Fibroblast of skin of back (primary cell): ENCODE measurements around the gene SFT2D3. TPM values are rescaled to one million over a fixed set of nuclear protein-coding genes. Genes with fewer than 3 reads are reported as not detected.
A peak's percentile ranks its signal among the peaks of the same experiment; 100 is the strongest.

Experiments
- DNase-seq: peaks from one replicate; pipeline ENCODE4 v3.0.0-alpha.2; 2013
- polyA plus RNA-seq, 2 experiments: library from polyadenylated mRNA; unstranded; fragments of 120-200 nt; gene quantifications; one replicate each; pipeline ENCODE4 v1.2.1, GENCODE V29; 2013; ENCODE audit not compliant: insufficient read length in 2 of 2

Gene SFT2D3, protein sequence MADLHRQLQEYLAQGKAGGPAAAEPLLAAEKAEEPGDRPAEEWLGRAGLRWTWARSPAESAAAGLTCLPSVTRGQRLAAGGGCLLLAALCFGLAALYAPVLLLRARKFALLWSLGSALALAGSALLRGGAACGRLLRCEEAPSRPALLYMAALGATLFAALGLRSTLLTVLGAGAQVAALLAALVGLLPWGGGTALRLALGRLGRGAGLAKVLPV
- polyA plus RNA-seq (2013, experiment 1 of 2; ENCODE audit: insufficient read length), result not detected
- polyA plus RNA-seq (2013, experiment 2 of 2; ENCODE audit: insufficient read length), result not detected

DNA sequence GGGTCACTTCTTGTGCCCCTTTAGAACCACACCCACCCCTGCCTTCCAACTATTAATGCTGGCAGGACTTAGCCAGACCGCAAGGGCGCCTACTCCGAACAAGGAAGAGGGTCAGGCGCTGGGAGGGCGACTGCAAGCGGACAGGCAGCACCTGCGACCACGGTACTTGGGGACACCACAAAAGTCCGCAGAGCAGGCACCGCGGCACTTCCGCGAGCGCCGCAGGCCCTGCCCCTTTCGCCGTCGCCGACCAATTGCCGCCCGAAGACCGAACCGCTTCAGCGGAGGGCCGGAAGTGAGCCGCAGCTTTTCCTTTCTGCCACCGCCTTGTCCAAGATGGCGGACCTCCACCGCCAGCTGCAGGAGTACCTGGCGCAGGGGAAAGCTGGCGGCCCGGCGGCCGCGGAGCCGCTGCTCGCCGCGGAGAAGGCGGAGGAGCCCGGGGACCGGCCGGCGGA, at the start of gene SFT2D3:
SFT2D3 (plus strand) TSS at position 305 of the 458 bp plus-strand sequence; CDS start at position 337, 32 bp downstream.
- peak; percentile 91 for DNase-seq

DNA sequence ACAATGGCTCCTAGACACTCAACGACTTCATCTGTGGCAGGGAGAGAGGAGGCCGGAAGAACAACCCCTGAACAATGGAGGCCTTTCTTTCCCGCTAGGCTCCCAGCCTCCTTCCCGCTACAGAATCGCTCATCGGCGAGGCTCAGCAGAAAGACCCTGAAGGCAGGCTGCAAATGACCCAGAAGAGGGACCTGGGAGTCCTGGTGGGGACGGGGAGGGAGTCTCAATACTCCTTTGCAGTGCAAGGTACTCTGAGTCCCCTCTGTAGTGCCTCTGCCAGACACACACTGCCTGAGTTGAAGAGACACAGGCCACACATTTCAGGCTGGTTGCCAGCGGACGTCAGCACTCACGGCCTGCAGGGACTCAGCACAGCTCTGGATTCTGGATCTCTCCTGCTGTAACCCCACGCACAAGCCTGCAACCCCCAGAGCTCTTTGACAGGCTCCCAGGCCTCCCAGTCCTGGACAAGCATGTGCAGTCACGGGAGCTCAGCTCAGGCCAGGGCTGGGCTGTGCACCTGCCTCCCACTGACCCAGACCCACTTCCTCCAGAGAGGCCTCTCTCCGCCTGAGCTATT, 49.2 kb upstream of the SFT2D3 start:
- DNase-seq, result no peak

DNA sequence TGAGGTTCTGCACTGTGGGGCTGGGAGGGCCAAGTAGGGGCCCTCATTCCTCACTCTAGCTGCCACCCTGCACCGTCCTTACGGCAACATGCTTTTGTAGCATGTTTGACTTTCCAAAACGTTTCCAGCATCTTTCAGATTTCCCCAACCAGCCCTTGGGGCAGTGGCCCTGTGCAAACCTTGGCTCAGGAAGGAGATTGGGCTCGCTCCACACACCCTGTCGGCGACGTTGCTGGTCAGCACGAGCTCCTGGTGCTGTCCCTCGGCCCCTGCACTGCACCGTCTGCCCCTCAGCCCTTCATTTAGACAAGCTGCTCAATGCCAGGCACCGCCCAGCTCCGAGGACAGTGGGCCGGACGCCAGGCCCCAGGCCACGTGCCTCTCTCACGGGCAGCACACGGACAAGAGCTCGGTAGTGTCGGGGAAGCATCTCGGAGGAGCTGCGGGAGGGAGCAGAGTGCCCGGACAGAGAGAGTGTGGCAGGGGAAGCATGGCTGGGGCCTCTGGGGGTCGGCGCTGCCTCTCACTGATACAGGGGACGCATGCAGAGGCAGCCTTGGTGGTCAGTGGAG, 48.4 kb upstream of the SFT2D3 start:
- no peak for DNase-seq

DNA sequence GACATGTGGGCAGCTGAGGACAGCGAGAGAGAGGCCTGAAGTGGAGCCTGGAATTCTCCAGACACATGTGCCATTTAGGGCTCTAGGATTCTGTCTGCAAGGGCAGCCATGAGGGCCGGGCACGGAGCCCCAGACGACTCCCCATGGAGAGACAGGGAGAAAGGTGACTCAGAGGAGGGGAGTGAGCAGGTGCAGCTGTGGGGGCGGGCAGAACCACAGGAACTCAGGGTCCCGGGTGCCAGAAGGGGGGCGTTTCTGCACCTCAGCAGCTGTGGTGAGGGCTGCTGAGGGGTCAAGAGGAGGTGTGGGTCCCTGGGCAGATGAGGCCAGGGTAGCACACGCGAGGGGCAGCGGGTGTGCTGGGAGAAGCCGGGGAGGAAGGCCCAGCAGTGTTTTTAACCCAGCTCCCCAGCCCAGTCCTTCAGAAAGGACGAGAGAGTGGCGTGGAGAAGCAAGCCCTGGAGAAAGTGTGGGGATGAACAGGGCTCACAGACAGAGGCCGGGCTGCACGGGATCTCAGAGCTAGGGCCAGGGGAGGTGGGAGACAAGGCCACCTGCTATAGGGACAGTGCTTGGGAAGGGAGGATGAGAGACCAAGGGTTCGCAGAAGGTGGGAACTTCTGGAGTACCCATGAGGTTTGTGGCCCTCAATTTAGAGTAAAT, 47.7 kb upstream of the SFT2D3 start:
- no peak for DNase-seq

DNA sequence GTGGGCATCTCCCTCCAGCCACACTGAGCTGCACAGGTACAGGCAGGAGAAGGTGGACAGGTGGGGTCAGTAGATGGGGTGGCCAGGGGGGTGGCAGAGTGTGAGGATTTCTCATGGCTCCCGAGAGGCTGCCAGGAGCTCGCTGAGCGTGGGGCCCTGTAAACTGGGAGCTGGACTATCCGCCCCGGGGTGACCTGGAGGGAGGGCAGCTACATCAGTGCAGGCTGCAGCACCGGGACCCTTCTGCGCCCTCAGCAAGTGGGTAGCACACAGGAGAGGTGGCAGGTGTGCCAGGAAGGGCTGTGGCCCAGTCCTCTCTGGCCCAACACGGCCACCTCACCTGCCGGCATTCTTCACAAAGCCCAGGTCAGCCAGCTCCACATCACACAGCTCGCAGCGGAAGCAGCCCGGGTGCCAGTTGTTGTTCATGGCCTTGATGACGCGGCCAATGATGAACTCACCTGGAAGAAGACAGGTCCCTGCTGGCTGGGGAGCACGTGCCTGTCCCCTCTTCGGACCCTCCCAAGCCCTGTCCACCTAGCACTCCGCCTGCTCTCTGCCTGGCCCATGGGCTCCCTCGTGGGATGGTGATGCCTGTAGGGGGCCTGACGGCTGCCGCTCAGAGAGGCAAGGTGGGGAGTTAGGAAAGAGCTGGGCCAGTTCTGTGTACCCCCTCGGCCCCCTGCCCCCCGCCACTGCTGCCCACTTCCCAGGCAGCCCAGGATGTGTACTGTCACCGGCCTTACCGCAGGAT, 47.0 kb upstream of the SFT2D3 start:
- DNase-seq, result no peak

DNA sequence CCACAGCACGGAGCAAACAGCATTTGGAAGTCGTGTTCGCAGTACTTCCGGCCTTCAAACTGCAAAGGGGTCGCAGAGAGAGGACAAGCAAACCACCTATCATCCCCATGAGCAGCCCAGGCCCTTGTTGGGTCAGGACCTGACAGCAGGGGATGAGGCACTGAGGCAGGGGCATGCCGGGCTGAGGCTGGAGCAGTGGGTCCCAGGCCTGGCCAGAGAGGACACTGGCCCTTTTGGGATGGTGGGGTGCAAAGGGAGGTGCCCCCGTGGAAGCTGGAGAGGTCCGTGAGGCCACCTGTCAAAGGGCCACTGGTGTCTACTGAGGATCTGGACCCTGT, 46.5 kb upstream of the SFT2D3 start:
- no peak for DNase-seq

DNA sequence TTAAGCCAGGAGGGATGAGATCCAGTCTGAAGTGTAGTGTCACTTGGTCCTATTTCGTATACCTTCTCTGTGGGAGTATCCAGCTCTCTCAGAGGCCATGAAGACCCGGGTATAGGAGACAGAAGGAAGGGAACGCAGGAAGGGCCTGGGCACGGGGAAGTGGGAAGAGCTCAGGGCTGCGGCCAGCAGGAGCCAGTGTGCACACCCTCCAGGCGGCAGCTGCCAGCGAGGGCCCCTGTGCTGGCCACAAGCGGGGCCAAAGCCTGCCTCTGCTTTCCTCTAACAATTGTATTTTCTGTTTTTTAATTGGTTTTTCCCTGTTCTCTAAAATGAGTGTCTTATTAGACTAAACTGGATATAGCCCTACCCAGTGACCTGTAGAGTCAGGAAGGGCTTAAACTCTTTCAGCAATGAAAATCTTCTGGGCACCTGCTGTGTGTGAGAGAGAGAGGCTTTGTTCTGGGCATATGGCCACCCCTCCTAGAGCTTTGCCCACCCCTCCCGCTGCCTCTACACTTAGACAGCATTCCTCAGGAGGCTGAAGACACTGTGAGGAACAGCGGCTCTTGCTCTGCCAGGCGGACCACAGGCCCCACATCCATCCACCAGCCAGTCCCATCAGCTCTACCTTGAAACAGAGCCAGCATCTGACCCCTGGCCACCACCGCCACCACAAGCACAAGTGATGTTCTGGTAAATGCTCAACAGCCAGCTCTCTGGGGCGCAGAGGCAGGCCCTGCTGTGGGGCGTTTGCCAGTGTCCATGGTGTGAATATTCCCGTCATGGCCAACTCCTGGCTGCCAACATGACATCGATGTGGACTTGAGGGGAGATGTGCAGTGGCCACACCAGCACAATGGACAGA, 45.9 kb upstream of the SFT2D3 start:
- no peak for DNase-seq

DNA sequence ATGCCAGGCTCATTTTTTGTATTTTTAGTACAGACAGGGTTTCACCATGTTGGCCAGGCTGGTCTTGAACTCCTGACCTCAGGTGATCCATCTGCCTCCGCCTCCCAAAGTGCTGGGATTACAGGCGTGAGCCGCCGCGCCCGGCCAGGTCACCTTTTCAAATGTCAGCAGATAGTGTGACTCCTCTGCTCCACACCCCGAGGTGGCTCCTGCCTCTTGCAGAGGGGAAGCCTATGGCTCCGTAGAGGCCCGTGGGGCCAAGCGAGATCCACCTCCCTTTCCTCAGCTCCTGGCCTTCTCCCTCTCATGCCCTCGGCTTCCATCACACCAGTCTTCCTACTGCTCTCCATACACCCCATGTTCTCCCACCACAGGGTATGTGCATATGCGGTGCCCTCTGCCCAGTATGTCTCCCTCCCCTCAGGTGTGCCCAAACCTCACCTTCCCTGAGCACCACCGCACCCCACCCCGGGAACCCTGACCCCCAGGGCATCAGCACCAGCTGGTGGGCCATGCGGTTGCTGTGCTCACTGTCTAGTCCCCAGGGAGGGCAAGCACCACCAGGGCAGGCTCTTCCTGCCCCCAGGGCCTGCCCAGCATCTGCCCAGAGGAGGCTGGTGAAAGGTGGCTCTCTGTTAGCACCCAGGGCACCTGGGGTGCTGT, 44.6 kb upstream of the SFT2D3 start:
- no peak for DNase-seq

DNA sequence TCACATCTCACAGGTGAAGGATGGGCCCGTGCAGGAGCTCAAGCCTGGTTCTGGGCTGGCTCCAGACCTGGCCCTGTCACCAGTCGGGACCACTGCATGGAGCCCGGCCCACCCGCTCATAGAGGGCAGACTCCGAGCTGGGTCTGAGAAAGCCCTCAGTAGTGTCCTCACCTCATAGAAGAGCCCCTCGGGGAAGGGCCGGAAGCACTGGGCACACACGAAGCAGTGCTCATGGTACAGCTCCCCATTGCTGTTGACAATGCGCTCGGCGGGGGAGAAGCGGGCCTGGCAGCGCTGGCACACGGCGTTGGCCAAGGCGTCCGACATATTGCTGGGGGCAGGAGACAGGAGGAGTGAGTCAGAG, 44.1 kb upstream of the SFT2D3 start:
- no peak for DNase-seq

DNA sequence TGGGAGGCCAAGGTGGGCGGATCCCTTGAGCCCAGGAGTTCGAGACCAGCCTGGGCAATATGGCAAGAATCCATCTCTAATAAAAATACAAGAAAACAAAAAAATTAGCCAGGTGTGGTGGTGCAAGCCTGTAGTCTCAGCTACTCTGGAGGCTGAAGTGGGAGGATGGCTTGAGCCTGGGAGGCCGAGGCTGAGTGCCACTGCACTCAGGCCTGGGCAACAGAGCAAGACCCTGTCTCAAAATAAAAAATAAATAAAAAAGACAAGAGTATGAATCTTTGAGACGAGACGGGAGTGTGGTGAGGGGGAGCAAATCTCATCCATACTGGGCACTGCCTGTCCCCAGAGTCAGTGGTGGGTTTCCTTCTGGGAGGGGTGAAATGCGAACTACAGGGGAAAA, 43.2 kb upstream of the SFT2D3 start:
- DNase-seq, result no peak

DNA sequence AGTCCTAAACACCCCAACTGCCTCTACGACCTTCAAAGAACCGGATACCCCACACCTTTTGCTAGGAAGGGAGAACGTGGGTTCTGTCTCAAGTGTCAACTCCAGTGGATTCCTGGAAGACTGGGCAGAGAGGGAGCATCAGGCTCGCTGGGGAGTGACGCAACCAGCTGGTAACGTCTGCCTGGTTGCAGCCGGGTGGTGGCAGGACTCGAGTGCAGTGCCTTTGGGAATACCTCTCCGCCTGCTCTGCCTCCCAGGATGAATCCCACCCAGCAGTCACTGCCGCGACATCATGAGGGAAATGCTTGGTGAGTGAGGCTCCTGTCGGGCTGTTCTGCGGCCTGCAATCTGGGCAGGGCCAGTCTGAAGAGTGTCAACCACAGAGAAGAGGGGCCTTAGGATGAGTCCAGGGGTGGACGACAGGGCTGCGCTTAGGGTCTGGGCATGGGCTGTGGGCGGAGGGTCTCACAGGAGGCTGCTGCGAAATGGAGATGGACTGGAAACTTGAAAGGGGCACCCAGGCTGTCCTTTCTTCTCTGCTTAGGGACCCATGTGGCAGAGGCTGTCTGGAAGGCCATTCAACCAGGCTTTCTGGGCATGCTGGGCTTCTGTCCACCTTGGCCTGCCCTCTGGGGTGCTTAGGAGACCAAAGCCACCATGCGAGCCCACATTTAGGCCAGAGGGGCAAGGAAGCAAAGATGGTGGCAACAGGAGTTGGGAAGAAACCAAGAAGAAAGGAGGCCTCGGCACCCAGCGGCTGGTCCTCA, 42.5 kb upstream of the SFT2D3 start:
- DNase-seq, result no peak

DNA sequence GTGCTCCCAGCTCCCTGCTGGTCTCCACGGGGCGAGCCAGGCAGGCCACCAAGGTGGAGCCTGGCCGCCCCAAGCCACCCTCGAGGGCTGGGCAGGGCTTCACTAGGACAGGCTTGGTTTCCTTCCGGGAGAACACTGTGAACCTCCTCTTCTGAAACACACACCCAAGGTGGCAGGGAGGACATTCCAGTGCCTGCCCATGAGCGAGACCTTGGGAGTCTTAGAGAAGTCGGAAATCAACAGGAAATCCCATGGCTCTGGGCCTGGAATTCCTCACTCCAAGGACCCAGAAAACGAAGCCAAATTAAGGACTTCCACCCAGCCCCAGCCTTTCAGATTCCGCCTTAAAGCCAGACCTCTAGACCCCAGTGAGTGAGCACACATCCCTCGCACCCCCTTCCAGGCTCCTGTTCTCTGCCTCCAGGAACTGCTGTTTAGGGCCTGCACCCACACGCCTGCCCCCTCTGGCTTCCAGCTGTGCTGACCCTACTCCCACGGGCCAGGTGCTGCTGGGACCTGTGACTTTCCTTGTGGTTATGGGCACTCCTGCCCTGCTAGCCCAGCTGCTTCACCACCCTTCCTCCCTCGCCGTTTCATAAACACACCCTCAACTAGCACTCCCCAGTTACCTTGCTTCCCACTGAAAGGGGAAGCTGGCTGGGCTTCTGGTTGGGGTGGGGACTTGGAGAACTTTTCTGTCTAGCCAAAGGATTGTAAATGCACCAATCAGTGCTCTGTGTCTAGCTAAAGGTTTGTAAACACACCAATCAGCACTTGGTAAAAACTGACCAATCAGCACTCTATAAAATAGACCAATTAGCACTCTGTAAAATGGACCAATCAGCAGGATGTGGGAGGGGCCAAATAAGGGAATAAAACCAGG, 41.6 kb upstream of the SFT2D3 start:
- no peak for DNase-seq

DNA sequence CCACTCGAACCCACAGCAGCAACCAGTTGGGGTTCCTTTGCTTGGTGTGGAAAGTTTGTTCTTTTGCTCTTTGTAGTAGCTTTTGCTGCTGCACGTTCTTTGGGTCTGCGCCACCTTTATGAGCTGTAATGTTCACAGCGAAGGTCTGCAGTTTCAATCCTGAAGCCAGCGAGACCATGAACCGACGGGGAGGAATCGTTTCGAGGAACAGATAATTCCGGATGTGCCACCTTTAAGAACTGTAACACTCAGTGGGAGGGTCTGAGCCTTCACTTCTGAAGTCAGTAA, 41.1 kb upstream of the SFT2D3 start:
- DNase-seq, result no peak

DNA sequence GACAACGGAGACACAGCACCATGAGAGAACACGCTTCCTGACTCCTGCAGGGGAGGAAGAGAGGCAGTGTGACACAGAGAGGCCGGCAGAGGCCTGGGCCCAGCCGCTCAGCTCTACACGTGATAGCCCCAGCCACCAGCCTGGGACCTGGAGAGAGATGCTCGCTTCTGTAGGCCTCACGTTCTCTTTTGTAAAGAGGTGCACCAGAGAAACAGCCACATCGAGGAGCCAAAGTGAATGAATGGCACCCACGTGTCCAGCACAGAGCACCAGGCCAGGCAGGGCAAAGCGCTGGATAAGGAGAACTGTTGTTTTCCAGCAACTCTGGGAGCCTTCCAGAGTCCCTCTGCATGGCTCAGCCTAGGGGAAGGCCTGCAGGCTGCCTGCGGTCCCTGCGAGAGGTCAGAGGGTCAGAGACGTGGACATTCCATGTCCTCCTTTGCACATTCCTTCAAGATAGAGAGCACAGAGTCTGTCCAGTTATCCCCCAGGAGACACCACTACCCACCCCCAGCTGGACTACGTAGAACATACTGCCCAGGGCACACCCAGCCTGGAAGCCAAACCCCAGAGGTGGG, 40.1 kb upstream of the SFT2D3 start:
- peak; percentile 18 for DNase-seq

DNA sequence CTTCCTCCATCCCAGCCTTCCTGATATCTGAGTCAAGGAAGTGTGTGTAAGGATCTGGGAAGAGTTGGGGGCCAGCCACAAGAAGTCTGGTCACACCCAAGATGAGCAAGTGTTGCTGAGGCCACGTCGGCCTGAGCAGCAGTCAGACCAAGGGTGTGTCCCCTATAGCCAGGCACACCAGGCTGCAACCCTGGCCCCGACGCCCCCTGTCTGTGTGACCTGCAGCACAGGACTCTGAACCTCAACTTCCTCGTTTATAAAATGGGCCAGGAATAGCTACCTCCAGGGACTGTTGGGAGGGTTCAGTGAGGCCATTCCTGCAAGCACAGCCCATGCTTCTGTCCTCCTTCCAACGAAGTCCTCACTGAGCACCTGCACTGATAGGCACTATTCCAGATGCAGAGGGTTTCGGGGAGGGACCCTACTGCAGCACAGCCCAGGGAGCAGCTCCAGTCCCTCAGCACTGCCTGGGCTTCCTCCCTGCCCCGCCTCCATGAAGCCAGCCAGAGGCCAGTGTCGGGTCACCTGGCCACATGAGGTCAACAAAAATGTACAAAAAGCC, 39.3 kb upstream of the SFT2D3 start:
- DNase-seq, result peak; percentile 60

DNA sequence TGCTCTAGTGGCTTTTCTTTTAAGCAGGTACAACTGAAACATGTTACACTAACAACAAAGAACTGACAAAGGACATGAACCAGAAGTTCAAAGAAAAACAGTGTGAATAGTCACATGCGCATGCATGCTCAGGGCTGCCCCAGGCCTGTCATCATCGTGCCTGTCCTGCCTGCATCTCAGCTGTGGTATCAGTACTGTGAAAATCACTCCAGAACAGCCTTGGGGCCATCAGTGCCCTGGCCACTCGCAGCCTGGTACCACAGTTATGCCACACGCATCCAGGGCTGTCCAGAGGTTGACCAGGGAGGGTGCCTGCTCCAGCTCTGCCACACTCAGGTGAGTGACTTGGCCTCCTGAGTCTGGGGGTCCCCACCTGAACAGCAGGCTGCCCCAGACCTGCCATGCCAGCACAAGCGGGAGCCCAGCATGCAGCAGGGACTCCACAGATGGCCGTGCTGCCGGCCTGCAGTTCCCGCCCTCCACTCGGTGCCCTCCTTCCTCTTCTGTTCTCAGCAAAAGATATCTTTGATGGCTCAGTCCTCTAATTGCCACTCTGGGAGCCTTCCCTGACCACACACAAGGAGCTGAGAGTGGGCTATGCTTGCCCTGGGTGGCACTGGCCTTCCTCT, 38.2 kb upstream of the SFT2D3 start:
- DNase-seq, result no peak

DNA sequence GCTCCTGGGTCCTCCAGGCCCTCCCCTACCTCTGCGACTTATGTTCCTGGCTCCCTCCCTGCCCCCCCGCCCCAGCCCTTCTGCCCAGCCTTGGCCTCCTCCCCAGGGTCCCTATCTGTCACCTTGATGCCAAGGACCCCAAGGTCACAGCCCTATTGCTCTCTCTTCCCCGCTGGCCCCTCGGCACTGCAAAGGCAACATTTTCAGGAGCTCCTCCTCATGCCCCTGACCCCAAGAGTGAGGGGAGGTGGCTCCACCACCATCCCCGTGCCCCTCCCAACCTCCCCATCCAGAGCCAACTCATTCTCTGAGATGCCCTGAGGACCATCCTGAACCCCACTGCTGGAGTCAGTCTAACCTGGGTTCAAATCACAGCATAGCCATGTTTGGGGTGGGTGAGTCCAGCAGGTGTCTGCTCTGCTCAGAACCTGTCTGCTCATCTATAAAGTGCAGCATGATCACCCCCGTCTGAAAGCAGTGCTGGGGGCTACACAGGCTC, 37.7 kb upstream of the SFT2D3 start:
- no peak for DNase-seq
